ENCODE measurements around the gene CYP26A1.

Gene CYP26A1

GRCh38 chr10:93068411-93069244 lies 5.1 kb upstream of the CYP26A1 start:
- no peak overlapping the region for H3K4me3 ChIP-seq (ENCODE audit: low read depth, low read length)

GRCh38 chr10:93069245-93069561 lies 4.5 kb upstream of the CYP26A1 start:
- DNase-seq = no peak
- Histone ChIP-seq H3K36me3 (no peaks in the 10 kb centered on the region), H3K4me1 (no peaks in the 10 kb centered on the region), H3K27me3 (peaks cover 80% of the 10 kb centered on the region), H3K9me3 (no peaks in the 10 kb centered on the region), H3K4me3 (ENCODE audit: low read depth, low read length) (no peak overlapping the region)
- TF ChIP-seq CTCF (IDR thresholded peaks at IDR 0.05; ENCODE audit: low read depth, low read length) = no peak

More at GRCh38 chr10:93068411-93069244, 5.1 kb upstream of the CYP26A1 start:
- Histone ChIP-seq H3K9me3 (no peaks in the 10 kb centered on the region), H3K27me3 (peaks cover 74% of the 10 kb centered on the region), H3K4me1 (no peaks in the 10 kb centered on the region), H3K36me3 (no peaks in the 10 kb centered on the region)
- TF ChIP-seq CTCF (IDR thresholded peaks at IDR 0.05; ENCODE audit: low read depth, low read length) = 0 out of 2 replicates have a peak, but pooled peaks have one; percentile 9
- no peak for DNase-seq

- TF ChIP-seq CTCF (IDR thresholded peaks at IDR 0.05; ENCODE audit: low read depth, low read length) = no peak
- H3K9me3 ChIP-seq = no peaks in the 10 kb centered on the region
- H3K27me3 ChIP-seq = peaks cover 87% of the 10 kb centered on the region
- H3K4me1 ChIP-seq = no peaks in the 10 kb centered on the region
- DNase-seq = no peak
- H3K4me3 ChIP-seq (ENCODE audit: low read depth, low read length) = no peak overlapping the region
- H3K36me3 ChIP-seq = no peaks in the 10 kb centered on the region
Observed at GRCh38 chr10:93070378-93071176, 3.1 kb upstream of the CYP26A1 start.

- no peaks in the 10 kb centered on the region for H3K36me3 ChIP-seq
- DNase-seq = no peak
- no peaks in the 10 kb centered on the region for H3K9me3 ChIP-seq
- TF ChIP-seq CTCF (IDR thresholded peaks at IDR 0.05; ENCODE audit: low read depth, low read length) = no peak
- peaks cover 86% of the 10 kb centered on the region for H3K27me3 ChIP-seq
- no peaks in the 10 kb centered on the region for H3K4me1 ChIP-seq
- H3K4me3 ChIP-seq (ENCODE audit: low read depth, low read length) = no peak overlapping the region
Observed at GRCh38 chr10:93071177-93071472, 2.6 kb upstream of the CYP26A1 start.

DNA sequence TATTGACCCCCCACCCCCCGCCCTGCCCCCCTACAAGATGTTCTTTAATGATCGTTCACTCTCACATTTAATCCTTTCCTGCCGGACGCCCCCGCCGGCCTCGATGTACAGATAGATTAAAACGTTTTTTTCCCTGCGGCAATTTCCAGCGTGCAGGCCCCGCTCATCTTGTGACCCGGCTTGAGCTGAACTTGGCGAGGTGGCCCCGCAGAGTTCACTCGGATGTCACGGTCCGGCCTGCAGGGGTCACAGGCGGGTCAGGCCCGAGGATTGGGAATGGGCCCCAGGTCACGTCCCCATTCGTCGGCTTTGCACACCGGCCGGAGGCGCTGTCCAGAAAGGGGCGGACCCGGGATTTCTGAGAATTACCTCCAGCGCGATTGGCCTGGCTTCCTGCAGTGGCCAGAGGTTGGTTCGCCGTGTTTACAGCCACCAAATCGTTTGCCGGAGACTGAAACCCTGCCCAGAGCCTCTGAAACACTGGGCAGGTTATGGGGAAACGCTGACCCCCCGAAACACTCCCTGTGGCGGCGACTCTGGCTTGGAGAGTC lies 1.9 kb upstream of the CYP26A1 start:
- DNase-seq = no peak
- Histone ChIP-seq H3K9me3 (no peaks in the 10 kb centered on the region), H3K36me3 (no peaks in the 10 kb centered on the region), H3K27me3 (peaks cover 85% of the 10 kb centered on the region), H3K4me3 (ENCODE audit: low read depth, low read length) (peak overlapping the region; percentile 25), H3K4me1 (no peaks in the 10 kb centered on the region)
- no peak for TF ChIP-seq CTCF (IDR thresholded peaks at IDR 0.05; ENCODE audit: low read depth, low read length)
